ENCODE results near the gene ATAD3B. TPM values are rescaled to one million over a fixed set of nuclear protein-coding genes. Genes with fewer than 3 reads are reported as not detected.

The ATAD3B gene
- total RNA-seq, 1 donor from 2014 or later = 44.3 TPM

GRCh38 chr1:1425426-1425752, 46.2 kb upstream of the ATAD3B start:
- H3K9me3 Mint-ChIP-seq = no peaks in the 10 kb centered on the region
- no peaks in the 10 kb centered on the region for H3K36me3 Mint-ChIP-seq
- no peak overlapping the region for H3K27ac Mint-ChIP-seq
- no peak for TF ChIP-seq CTCF (conservative IDR thresholded peaks at IDR 0.05)
- no peaks in the 10 kb centered on the region for H3K27me3 Mint-ChIP-seq
- H3K4me3 Mint-ChIP-seq = no peak overlapping the region
- H3K4me1 Mint-ChIP-seq (ENCODE audit: unreplicated experiment) = peaks cover 17% of the 10 kb centered on the region
- DNase-seq (ENCODE audit: extremely low spot score, unreplicated experiment) = no peak

GRCh38 chr1:1425753-1426495, 45.6 kb upstream of the ATAD3B start:
- no peaks in the 10 kb centered on the region for H3K27me3 Mint-ChIP-seq
- DNase-seq (ENCODE audit: extremely low spot score, unreplicated experiment) = no peak
- H3K9me3 Mint-ChIP-seq = no peaks in the 10 kb centered on the region
- no peaks in the 10 kb centered on the region for H3K36me3 Mint-ChIP-seq
- peak overlapping the region; percentile 54 for H3K4me3 Mint-ChIP-seq
- no peak for TF ChIP-seq CTCF (conservative IDR thresholded peaks at IDR 0.05)
- peaks cover 17% of the 10 kb centered on the region for H3K4me1 Mint-ChIP-seq (ENCODE audit: unreplicated experiment)
- H3K27ac Mint-ChIP-seq = no peak overlapping the region

GRCh38 chr1:1426496-1427105, 45.0 kb upstream of the ATAD3B start:
- TF ChIP-seq CTCF (conservative IDR thresholded peaks at IDR 0.05) = no peak
- Mint-ChIP-seq H3K27me3 (no peaks in the 10 kb centered on the region), H3K36me3 (no peaks in the 10 kb centered on the region), H3K9me3 (no peaks in the 10 kb centered on the region), H3K4me3 (peak overlapping the region; percentile 54), H3K4me1 (ENCODE audit: unreplicated experiment) (peaks cover 17% of the 10 kb centered on the region), H3K27ac (no peak overlapping the region)
- no peak for DNase-seq (ENCODE audit: extremely low spot score, unreplicated experiment)

GRCh38 chr1:1427106-1427819, 44.3 kb upstream of the ATAD3B start:
- Mint-ChIP-seq H3K27ac (no peak overlapping the region), H3K4me3 (no peak overlapping the region), H3K9me3 (no peaks in the 10 kb centered on the region), H3K36me3 (no peaks in the 10 kb centered on the region), H3K4me1 (ENCODE audit: unreplicated experiment) (peaks cover 17% of the 10 kb centered on the region), H3K27me3 (no peaks in the 10 kb centered on the region)
- DNase-seq (ENCODE audit: extremely low spot score, unreplicated experiment) = no peak
- TF ChIP-seq CTCF (conservative IDR thresholded peaks at IDR 0.05) = no peak

GRCh38 chr1:1427820-1428148, 43.8 kb upstream of the ATAD3B start:
- Mint-ChIP-seq H3K4me1 (ENCODE audit: unreplicated experiment) (peaks cover 14% of the 10 kb centered on the region), H3K27me3 (no peaks in the 10 kb centered on the region), H3K9me3 (no peaks in the 10 kb centered on the region), H3K27ac (no peak overlapping the region), H3K4me3 (no peak overlapping the region), H3K36me3 (no peaks in the 10 kb centered on the region)
- no peak for TF ChIP-seq CTCF (conservative IDR thresholded peaks at IDR 0.05)
- no peak for DNase-seq (ENCODE audit: extremely low spot score, unreplicated experiment)
